Measurements from ENCODE around the gene MFSD8.

The MFSD8 gene, protein sequence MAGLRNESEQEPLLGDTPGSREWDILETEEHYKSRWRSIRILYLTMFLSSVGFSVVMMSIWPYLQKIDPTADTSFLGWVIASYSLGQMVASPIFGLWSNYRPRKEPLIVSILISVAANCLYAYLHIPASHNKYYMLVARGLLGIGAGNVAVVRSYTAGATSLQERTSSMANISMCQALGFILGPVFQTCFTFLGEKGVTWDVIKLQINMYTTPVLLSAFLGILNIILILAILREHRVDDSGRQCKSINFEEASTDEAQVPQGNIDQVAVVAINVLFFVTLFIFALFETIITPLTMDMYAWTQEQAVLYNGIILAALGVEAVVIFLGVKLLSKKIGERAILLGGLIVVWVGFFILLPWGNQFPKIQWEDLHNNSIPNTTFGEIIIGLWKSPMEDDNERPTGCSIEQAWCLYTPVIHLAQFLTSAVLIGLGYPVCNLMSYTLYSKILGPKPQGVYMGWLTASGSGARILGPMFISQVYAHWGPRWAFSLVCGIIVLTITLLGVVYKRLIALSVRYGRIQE

DNA sequence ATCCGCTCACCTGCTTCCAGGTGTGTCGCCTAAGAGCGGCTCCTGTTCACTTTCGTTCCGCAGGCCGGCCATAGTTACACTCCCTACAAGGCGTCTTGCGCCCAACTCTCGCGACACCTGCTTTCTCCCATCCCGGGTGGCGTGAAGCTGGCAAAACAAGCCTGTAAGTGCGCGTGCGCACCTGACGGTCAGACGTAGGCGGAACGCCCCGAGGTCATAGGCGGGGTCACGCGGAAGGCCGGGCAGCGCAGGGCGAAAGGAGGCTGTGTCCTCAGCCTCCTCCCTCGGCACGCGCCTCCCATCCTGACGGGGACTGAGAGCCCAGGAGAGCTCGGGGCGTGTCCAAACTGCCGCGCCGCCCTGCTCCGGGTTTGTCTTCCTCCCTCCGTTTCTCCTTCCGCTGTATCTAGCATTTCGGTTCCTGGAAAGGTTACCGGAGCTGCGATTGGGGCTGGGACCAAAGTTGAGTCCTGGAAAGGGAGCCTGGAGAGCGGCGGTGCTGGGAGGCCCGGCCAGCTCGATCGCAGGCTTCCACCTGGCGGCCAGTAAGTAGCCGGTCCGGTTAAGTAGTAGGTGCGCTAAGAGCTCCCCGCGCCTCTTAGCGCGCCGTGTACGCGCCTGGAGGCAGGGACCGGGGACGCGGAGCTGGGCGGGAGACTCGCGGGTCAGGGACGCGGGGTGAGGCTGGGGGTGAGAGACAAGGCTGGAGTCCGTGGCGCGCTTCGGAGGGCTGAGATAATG, at the start of gene MFSD8, which contains the start of gene ABHD18:
Gene MFSD8, minus strand, starts transcription at position 112 of the 741 bp plus-strand sequence. Its CDS starts 40 bp downstream, at position 72.
Gene ABHD18, plus strand, starts transcription at position 345 of the 741 bp plus-strand sequence. CDS start 17,550 bp downstream, outside the sequence.
- TF ChIP-seq EZH2 (optimal IDR thresholded peaks at IDR 0.05; ENCODE audit: low read depth, low read length) (no peak), EZH2phosphoT487 (IDR thresholded peaks at IDR 0.05; ENCODE audit: low read length) (no peak)
- TF ChIP-seq, protein P1, sequence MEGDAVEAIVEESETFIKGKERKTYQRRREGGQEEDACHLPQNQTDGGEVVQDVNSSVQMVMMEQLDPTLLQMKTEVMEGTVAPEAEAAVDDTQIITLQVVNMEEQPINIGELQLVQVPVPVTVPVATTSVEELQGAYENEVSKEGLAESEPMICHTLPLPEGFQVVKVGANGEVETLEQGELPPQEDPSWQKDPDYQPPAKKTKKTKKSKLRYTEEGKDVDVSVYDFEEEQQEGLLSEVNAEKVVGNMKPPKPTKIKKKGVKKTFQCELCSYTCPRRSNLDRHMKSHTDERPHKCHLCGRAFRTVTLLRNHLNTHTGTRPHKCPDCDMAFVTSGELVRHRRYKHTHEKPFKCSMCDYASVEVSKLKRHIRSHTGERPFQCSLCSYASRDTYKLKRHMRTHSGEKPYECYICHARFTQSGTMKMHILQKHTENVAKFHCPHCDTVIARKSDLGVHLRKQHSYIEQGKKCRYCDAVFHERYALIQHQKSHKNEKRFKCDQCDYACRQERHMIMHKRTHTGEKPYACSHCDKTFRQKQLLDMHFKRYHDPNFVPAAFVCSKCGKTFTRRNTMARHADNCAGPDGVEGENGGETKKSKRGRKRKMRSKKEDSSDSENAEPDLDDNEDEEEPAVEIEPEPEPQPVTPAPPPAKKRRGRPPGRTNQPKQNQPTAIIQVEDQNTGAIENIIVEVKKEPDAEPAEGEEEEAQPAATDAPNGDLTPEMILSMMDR (IDR thresholded peaks at IDR 0.05; ENCODE audit: low read length): peak; percentile 49
- H3K79me2 ChIP-seq (ENCODE audit: low read length): peaks cover 79% of the 10 kb centered on the region
- H3K27me3 ChIP-seq (replicated peaks; ENCODE audit: insufficient read depth, low read length): no peaks in the 10 kb centered on the region
- H3F3A ChIP-seq (ENCODE audit: insufficient read depth, low read length): peaks cover 12% of the 10 kb centered on the region
- peak within 1 kb of the TSS; percentile 93 for H3K4me3 ChIP-seq (ENCODE audit: low read length)
- H3K27ac ChIP-seq (ENCODE audit: low read length): peak within 1 kb of the TSS; percentile 95
- H3K9me2 ChIP-seq (replicated peaks; ENCODE audit: insufficient read depth, low read length): no peaks in the 10 kb centered on the region
- H3K4me1 ChIP-seq (ENCODE audit: low read length): no peaks in the 10 kb centered on the region
- peak within 1 kb of the TSS; percentile 95 for H3K9ac ChIP-seq (ENCODE audit: low read length)
- H3K9me3 ChIP-seq (replicated peaks; ENCODE audit: insufficient read depth, low read length): no peaks in the 10 kb centered on the region
- no peaks in the 10 kb centered on the region for H4K20me1 ChIP-seq (ENCODE audit: insufficient read depth, low read length)
- H2AFZ ChIP-seq (ENCODE audit: low read length): peak within 1 kb of the TSS; percentile 95
- no peaks in the 10 kb centered on the region for H3K36me3 ChIP-seq (replicated peaks; ENCODE audit: insufficient read depth, low read length)
- DNase-seq: peak; percentile 100
- peak within 1 kb of the TSS; percentile 89 for H3K4me2 ChIP-seq (ENCODE audit: low read depth, low read length)

DNA sequence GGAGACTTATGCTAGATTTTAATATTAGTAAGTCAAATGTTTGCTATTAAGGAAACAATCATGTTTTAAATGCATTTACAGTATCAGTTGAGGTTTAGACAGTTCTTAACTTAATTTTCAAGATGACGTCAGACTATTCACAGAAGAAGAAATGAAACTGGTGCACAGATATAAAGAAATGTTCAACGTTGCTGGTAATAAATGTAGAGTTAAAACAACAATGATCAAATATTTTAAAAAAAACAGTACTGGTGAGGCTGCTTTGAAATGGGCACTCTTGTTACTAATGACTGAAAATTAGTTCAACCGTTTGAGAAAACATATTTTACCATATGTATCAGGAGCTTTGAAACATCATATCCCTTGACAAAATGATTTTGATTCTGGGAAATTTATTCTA, 44.5 kb upstream of the MFSD8 start:
- Histone ChIP-seq H3K9ac (ENCODE audit: low read length) (no peak overlapping the region), H3K27me3 (replicated peaks; ENCODE audit: insufficient read depth, low read length) (no peaks in the 10 kb centered on the region), H3F3A (ENCODE audit: insufficient read depth, low read length) (no peaks in the 10 kb centered on the region), H3K9me2 (replicated peaks; ENCODE audit: insufficient read depth, low read length) (no peaks in the 10 kb centered on the region), H4K20me1 (ENCODE audit: insufficient read depth, low read length) (no peaks in the 10 kb centered on the region), H3K36me3 (replicated peaks; ENCODE audit: insufficient read depth, low read length) (no peaks in the 10 kb centered on the region), H3K79me2 (ENCODE audit: low read length) (no peaks in the 10 kb centered on the region), H3K9me3 (replicated peaks; ENCODE audit: insufficient read depth, low read length) (no peaks in the 10 kb centered on the region), H3K4me1 (ENCODE audit: low read length) (no peaks in the 10 kb centered on the region), H3K27ac (ENCODE audit: low read length) (no peak overlapping the region), H3K4me3 (ENCODE audit: low read length) (no peak overlapping the region), H3K4me2 (ENCODE audit: low read depth, low read length) (no peak overlapping the region), H2AFZ (ENCODE audit: low read length) (no peak overlapping the region)
- TF ChIP-seq, protein P1 (IDR thresholded peaks at IDR 0.05; ENCODE audit: low read length): no peak
- TF ChIP-seq EZH2 (optimal IDR thresholded peaks at IDR 0.05; ENCODE audit: low read depth, low read length) (no peak), EZH2phosphoT487 (IDR thresholded peaks at IDR 0.05; ENCODE audit: low read length) (no peak)
- no peak for DNase-seq

DNA sequence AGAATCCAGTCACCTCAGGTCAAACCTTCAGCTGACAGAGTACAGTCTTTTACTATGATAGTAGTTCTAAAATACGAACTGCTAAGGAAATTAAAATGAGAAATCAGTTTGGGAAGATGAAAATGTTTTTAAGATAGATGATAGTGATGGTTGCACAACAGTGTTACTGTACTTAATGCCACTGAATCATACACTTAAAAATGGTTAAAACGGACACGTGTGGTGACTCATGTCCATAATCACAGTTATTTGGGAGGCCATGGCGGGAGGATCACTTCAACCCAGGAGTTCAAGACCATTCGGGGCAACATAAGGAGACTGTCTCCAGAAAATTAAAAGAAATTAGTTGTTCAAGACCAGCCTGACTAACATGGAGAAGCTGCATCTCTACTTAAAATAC, 41.6 kb upstream of the MFSD8 start:
- DNase-seq: no peak
- Histone ChIP-seq H3K9me3 (replicated peaks; ENCODE audit: insufficient read depth, low read length) (no peaks in the 10 kb centered on the region), H3K36me3 (replicated peaks; ENCODE audit: insufficient read depth, low read length) (no peaks in the 10 kb centered on the region), H3K79me2 (ENCODE audit: low read length) (no peaks in the 10 kb centered on the region; the same call in 1 of the 2 replicates), H3K9me2 (replicated peaks; ENCODE audit: insufficient read depth, low read length) (no peaks in the 10 kb centered on the region), H3K4me1 (ENCODE audit: low read length) (no peaks in the 10 kb centered on the region), H2AFZ (ENCODE audit: low read length) (no peak overlapping the region), H3K27ac (ENCODE audit: low read length) (no peak overlapping the region), H3F3A (ENCODE audit: insufficient read depth, low read length) (no peaks in the 10 kb centered on the region), H3K4me3 (ENCODE audit: low read length) (no peak overlapping the region), H4K20me1 (ENCODE audit: insufficient read depth, low read length) (no peaks in the 10 kb centered on the region), H3K4me2 (ENCODE audit: low read depth, low read length) (no peak overlapping the region), H3K27me3 (replicated peaks; ENCODE audit: insufficient read depth, low read length) (no peaks in the 10 kb centered on the region), H3K9ac (ENCODE audit: low read length) (no peak overlapping the region)
- TF ChIP-seq EZH2phosphoT487 (IDR thresholded peaks at IDR 0.05; ENCODE audit: low read length): no peak
- no peak for TF ChIP-seq EZH2 (optimal IDR thresholded peaks at IDR 0.05; ENCODE audit: low read depth, low read length)
- TF ChIP-seq, protein P1 (IDR thresholded peaks at IDR 0.05; ENCODE audit: low read length): no peak
